SU-DHL-6 (cell line): ENCODE measurements around the gene CCDC136.

Source experiments
- H2AFZ ChIP-seq: fragments of 200-600 bp; sonication (generic); 2 replicates; pipeline ENCODE4 v1.6.1; 2014; ENCODE audit warnings: low read depth, mild to moderate bottlenecking, moderate library complexity, mixed read lengths, antibody characterized with exemption, low read length; ENCODE audit not compliant: severe bottlenecking
- H3F3A ChIP-seq: fragments of 200-600 bp; shearing (Covaris generic); 2 replicates; pipeline ENCODE4 v1.6.0; 2016; ENCODE audit warnings: antibody characterized with exemption, mild to moderate bottlenecking; ENCODE audit not compliant: insufficient read depth
- H3K27ac ChIP-seq: fragments of 200-600 bp; sonication (generic); 2 replicates; pipeline ENCODE4 v1.5.1; 2016; ENCODE audit warnings: low read depth, mild to moderate bottlenecking, low read length, moderate library complexity, mixed read lengths
- H3K27me3 ChIP-seq: fragments of 200-600 bp; sonication (generic), shearing (Covaris generic); 2 replicates; pipeline ENCODE4 v1.6.0; 2014; ENCODE audit warnings: mild to moderate bottlenecking, low read length
- H3K36me3 ChIP-seq: fragments of 200-600 bp; sonication (generic); 2 replicates; pipeline ENCODE4 v1.6.1; 2014; ENCODE audit warnings: mild to moderate bottlenecking, low read length, mixed read lengths
- H3K4me2 ChIP-seq: fragments of 300-600, 200-600 bp; shearing (Covaris generic), sonication (generic); 2 replicates; pipeline ENCODE4 v1.6.0; 2014; ENCODE audit warnings: low read length, low read depth, mild to moderate bottlenecking; ENCODE audit not compliant: poor library complexity, severe bottlenecking
- H3K4me3 ChIP-seq: fragments of 200-600 bp; sonication (generic); 2 replicates; pipeline ENCODE4 v1.5.1; 2014; ENCODE audit warnings: antibody characterized with exemption, low read length, mild to moderate bottlenecking, mixed read lengths; ENCODE audit not compliant: insufficient read depth, poor library complexity, severe bottlenecking
- H3K79me2 ChIP-seq: fragments of 200-600 bp; sonication (generic); 2 replicates; pipeline ENCODE4 v1.6.1; 2014; ENCODE audit warnings: mild to moderate bottlenecking, low read length, moderate library complexity; ENCODE audit not compliant: insufficient read depth
- H3K9ac ChIP-seq: fragments of 200-600 bp; sonication (generic); 2 replicates; pipeline ENCODE4 v1.7.0; 2014; ENCODE audit warnings: mild to moderate bottlenecking, low read length
- H3K9me2 ChIP-seq: fragments of 200-600 bp; sonication (generic); replicated peaks from 2 replicates; pipeline ENCODE4 v1.6.1; 2014; ENCODE audit warnings: low read length; ENCODE audit not compliant: insufficient read depth
- H3K9me3 ChIP-seq: fragments of 200-600 bp; sonication (generic); 2 replicates; pipeline ENCODE4 v1.6.1; 2014; ENCODE audit warnings: low read length, mixed read lengths; ENCODE audit not compliant: insufficient read depth
- H4K20me1 ChIP-seq: fragments of 200-600 bp; sonication (generic); 2 replicates; pipeline ENCODE4 v1.6.1; 2014; ENCODE audit warnings: low read depth, mild to moderate bottlenecking, antibody characterized with exemption, low read length, moderate library complexity, mixed read lengths
- EZH2phosphoT487 ChIP-seq: fragments of 200-600 bp; sonication (generic), shearing (Covaris generic); conservative IDR thresholded peaks from 2 replicates; pipeline ENCODE4 v1.6.1; 2018; ENCODE audit warnings: mild to moderate bottlenecking, antibody characterized with exemption, low read length, moderate library complexity, mixed read lengths
- TF ChIP-seq, protein P1 (sequence below): fragments of 200-600 bp; sonication (generic); IDR thresholded peaks from one replicate; pipeline ENCODE4 v1.5.1; 2017; ENCODE audit warnings: antibody characterized with exemption, mild to moderate bottlenecking, low read length, moderate library complexity; ENCODE audit not compliant: insufficient read depth, poor library complexity, severe bottlenecking

Gene CCDC136

DNA sequence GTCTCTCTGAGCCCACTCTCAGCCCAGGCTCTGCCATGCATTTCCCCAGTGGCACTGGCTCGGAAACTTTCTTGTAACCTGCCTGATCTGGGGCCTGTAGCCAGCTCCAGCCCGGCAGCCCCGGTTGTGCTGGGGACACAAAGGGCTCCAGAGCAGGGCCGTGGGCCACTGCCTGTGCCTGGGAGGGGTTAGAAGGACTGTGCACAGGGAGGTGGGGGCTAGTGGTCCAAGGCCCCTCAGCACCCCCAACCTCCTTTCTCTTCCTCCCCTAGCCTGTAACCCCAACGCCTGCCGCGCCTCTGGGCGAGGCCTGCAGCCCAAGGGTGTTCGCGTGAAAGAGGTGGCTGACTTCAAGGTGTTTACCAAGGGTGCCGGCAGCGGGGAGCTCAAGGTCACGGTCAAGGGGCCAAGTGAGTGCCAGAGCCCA is 48.0 kb downstream of the CCDC136 start:
- H3K36me3 ChIP-seq, result no peaks in the 10 kb centered on the region
- no peak for TF ChIP-seq EZH2phosphoT487
- TF ChIP-seq, protein P1, sequence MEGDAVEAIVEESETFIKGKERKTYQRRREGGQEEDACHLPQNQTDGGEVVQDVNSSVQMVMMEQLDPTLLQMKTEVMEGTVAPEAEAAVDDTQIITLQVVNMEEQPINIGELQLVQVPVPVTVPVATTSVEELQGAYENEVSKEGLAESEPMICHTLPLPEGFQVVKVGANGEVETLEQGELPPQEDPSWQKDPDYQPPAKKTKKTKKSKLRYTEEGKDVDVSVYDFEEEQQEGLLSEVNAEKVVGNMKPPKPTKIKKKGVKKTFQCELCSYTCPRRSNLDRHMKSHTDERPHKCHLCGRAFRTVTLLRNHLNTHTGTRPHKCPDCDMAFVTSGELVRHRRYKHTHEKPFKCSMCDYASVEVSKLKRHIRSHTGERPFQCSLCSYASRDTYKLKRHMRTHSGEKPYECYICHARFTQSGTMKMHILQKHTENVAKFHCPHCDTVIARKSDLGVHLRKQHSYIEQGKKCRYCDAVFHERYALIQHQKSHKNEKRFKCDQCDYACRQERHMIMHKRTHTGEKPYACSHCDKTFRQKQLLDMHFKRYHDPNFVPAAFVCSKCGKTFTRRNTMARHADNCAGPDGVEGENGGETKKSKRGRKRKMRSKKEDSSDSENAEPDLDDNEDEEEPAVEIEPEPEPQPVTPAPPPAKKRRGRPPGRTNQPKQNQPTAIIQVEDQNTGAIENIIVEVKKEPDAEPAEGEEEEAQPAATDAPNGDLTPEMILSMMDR, result no peak
- no peak overlapping the region for H3K9ac ChIP-seq
- no peak overlapping the region for H3K4me2 ChIP-seq
- H3F3A ChIP-seq, result no peaks in the 10 kb centered on the region
- H4K20me1 ChIP-seq, result no peaks in the 10 kb centered on the region
- H3K27me3 ChIP-seq, result no peaks in the 10 kb centered on the region
- H3K27ac ChIP-seq, result no peak overlapping the region
- H2AFZ ChIP-seq, result no peak overlapping the region
- no peak overlapping the region for H3K4me3 ChIP-seq
- H3K9me2 ChIP-seq, result no peaks in the 10 kb centered on the region
- H3K79me2 ChIP-seq, result no peaks in the 10 kb centered on the region
- H3K9me3 ChIP-seq, result no peaks in the 10 kb centered on the region

DNA sequence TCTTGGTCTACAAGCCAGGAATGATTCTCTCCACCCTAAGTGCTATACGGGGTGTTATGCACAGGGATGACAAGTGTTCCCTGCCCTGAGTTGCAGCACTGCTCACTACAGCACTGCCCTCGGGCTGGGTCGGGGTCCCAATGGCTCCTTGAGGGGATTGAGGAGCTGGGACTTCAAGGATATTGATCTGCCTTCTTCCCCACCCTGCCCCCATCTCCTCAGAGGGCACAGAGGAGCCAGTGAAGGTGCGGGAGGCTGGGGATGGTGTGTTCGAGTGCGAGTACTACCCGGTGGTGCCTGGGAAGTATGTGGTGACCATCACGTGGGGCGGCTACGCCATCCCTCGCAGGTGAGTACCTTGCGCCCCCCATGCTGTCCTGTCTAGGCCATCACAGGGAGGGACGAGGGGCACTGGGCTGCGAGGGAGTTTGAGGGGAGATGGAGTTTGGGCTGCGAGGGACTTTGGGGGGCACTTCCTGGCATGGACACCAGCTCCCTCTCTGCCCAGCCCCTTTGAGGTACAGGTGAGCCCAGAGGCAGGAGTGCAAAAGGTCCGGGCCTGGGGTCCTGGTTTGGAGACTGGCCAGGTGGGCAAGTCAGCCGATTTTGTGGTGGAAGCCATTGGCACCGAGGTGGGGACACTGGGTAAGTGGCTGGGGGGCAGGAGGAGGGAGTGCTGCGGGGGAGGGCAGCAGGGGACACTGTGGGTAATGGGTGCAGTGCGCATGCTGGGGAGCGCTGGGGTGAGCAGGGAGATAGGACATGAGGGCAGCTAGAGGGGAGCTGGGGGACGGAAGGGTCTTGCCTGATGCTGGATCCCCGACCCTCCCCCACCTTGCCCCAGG is 48.8 kb downstream of the CCDC136 start:
- no peak overlapping the region for H2AFZ ChIP-seq
- no peaks in the 10 kb centered on the region for H3F3A ChIP-seq
- TF ChIP-seq EZH2phosphoT487, result no peak
- TF ChIP-seq, protein P1, result no peak
- H3K27me3 ChIP-seq, result no peaks in the 10 kb centered on the region
- H3K27ac ChIP-seq, result no peak overlapping the region
- H3K36me3 ChIP-seq, result no peaks in the 10 kb centered on the region
- H3K4me2 ChIP-seq, result no peak overlapping the region
- H3K4me3 ChIP-seq, result no peak overlapping the region
- no peaks in the 10 kb centered on the region for H3K9me3 ChIP-seq
- no peaks in the 10 kb centered on the region for H3K79me2 ChIP-seq
- no peaks in the 10 kb centered on the region for H3K9me2 ChIP-seq
- H3K9ac ChIP-seq, result no peak overlapping the region
- H4K20me1 ChIP-seq, result no peaks in the 10 kb centered on the region

DNA sequence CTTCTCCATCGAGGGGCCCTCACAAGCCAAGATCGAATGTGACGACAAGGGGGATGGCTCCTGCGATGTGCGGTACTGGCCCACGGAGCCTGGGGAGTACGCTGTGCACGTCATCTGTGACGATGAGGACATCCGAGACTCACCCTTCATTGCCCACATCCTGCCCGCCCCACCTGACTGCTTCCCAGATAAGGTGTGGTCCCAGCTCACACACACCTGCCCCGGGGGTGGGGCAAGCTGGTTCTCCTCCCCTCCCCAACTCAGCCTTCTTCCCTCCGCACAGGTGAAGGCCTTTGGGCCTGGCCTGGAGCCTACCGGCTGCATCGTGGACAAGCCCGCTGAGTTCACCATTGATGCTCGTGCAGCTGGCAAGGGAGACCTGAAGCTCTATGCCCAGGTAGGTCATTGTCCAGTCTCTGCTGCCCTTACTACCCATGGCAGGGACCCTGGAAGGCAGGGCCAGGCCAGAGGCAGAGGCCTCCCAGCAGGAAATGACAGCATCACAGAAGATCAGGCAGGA is 49.5 kb downstream of the CCDC136 start:
- Histone ChIP-seq H3K4me2 (no peak overlapping the region), H3K27me3 (no peaks in the 10 kb centered on the region), H3F3A (no peaks in the 10 kb centered on the region), H3K27ac (no peak overlapping the region), H3K79me2 (no peaks in the 10 kb centered on the region), H3K9me2 (no peaks in the 10 kb centered on the region), H4K20me1 (no peaks in the 10 kb centered on the region), H3K36me3 (no peaks in the 10 kb centered on the region), H3K9ac (no peak overlapping the region), H2AFZ (no peak overlapping the region), H3K9me3 (no peaks in the 10 kb centered on the region), H3K4me3 (no peak overlapping the region)
- TF ChIP-seq EZH2phosphoT487, result no peak
- TF ChIP-seq, protein P1, result no peak
